IMR-90 (cell line): ENCODE data around the gene TTLL11. TPM values are rescaled to one million over a fixed set of nuclear protein-coding genes. Genes with fewer than 3 reads are reported as not detected.

Experiments used
- ATAC-seq: fragments of 200-7000 bp; cut with Tn5 transposase; 2 replicates; pipeline ENCODE4 v1.9.1; 2020; ENCODE audit warnings: low read depth, mild to moderate bottlenecking, moderate library complexity
- BruUV-seq: library from RNA; stranded (reverse); fragments of 400-500 nt; replicated peaks from 2 replicates; lab custom pipeline; 2021; lab: Mats Ljungman, UMichigan
- CTCF ChIA-PET: fragments of 300-600 bp; formaldehyde crosslinking; extraction: SDS; loops from one replicate; lab custom pipeline; 2021; ENCODE audit warnings: antibody characterized with exemption; lab: Yijun Ruan, JAX
- POLR2A ChIA-PET: fragments of 300-600 bp; sonication (Branson Sonifier 250); formaldehyde crosslinking; loops from one replicate; lab custom pipeline; 2022; ENCODE audit warnings: antibody characterized with exemption; ENCODE audit not compliant: unreplicated experiment; lab: Charles Lee
- DNase-seq: peaks from one replicate; pipeline ENCODE4 v3.0.0; 2013
- H2AFZ ChIP-seq: replicated peaks from 2 replicates; pipeline ENCODE3; 2013; ENCODE audit warnings: low read length, mild to moderate bottlenecking; ENCODE audit not compliant: poor library complexity
- H2AK5ac ChIP-seq: 2 replicates; pipeline ENCODE4 v1.6.1; 2013; ENCODE audit warnings: low read depth, low read length, inconsistent platforms
- H2AK9ac ChIP-seq: replicated peaks from 2 replicates; pipeline ENCODE3; 2013; ENCODE audit warnings: mild to moderate bottlenecking, low read depth, low read length, moderate library complexity; ENCODE audit not compliant: poor library complexity
- H2BK120ac ChIP-seq: 2 replicates; pipeline ENCODE4 v1.6.1; 2013; ENCODE audit warnings: low read depth, low read length, inconsistent platforms
- H2BK15ac ChIP-seq: 3 replicates; pipeline ENCODE4 v1.6.1; 2013; ENCODE audit warnings: low read depth, low read length, inconsistent platforms
- H2BK20ac ChIP-seq: 2 replicates; pipeline ENCODE4 v1.6.1; 2013; ENCODE audit warnings: low read depth, mild to moderate bottlenecking, inconsistent platforms, low read length, moderate library complexity
- H2BK5ac ChIP-seq: 2 replicates; pipeline ENCODE4 v1.6.1; 2013; ENCODE audit warnings: mild to moderate bottlenecking, low read depth, low read length, inconsistent platforms; ENCODE audit not compliant: poor library complexity, severe bottlenecking
- H3K14ac ChIP-seq: replicated peaks from 2 replicates; pipeline ENCODE4 v1.6.1; 2013; ENCODE audit warnings: low read depth, low read length, inconsistent platforms
- H3K18ac ChIP-seq: 2 replicates; pipeline ENCODE4 v1.6.1; 2013; ENCODE audit warnings: low read depth, low read length, control low read depth
- H3K23ac ChIP-seq: 2 replicates; pipeline ENCODE4 v1.6.1; 2013; ENCODE audit warnings: low read depth, low read length, inconsistent platforms
- H3K27ac ChIP-seq: 2 replicates; pipeline ENCODE4 v1.5.1; 2013; ENCODE audit warnings: mild to moderate bottlenecking, control low read depth, low read length; ENCODE audit not compliant: insufficient read depth
- H3K27me3 ChIP-seq: 2 replicates; pipeline ENCODE4 v1.6.1; 2013; ENCODE audit warnings: low read length; ENCODE audit not compliant: control insufficient read depth, insufficient read depth
- H3K36me3 ChIP-seq: 2 replicates; pipeline ENCODE4 v1.6.1; 2013; ENCODE audit warnings: low read length, mixed read lengths; ENCODE audit not compliant: control insufficient read depth, insufficient read depth
- H3K4ac ChIP-seq: 2 replicates; pipeline ENCODE4 v1.6.1; 2013; ENCODE audit warnings: low read depth, low read length, inconsistent platforms
- H3K4me1 ChIP-seq: 2 replicates; pipeline ENCODE4 v1.6.1; 2013; ENCODE audit warnings: low read length, mixed read lengths; ENCODE audit not compliant: control insufficient read depth, insufficient read depth
- H3K4me2 ChIP-seq: 2 replicates; pipeline ENCODE4 v1.6.1; 2013; ENCODE audit warnings: low read depth, mild to moderate bottlenecking, control low read depth, low read length, moderate library complexity
- H3K4me3 ChIP-seq: 2 replicates; pipeline ENCODE4 v1.5.1; 2013; ENCODE audit warnings: low read depth, mild to moderate bottlenecking, control low read depth, low read length, moderate library complexity; ENCODE audit not compliant: insufficient read depth
- H3K56ac ChIP-seq: 2 replicates; pipeline ENCODE4 v1.6.1; 2013; ENCODE audit warnings: low read length, inconsistent platforms; ENCODE audit not compliant: insufficient read depth; ENCODE audit errors: extremely low read depth
- H3K79me1 ChIP-seq, 2 experiments: 2 replicates each; pipeline ENCODE4 v1.6.1; 2013; ENCODE audit warnings: low read length in 2 of 2, inconsistent platforms in 1 of 2, low read depth in 1 of 2
- H3K9ac ChIP-seq: 2 replicates; pipeline ENCODE4 v1.6.1; 2013; ENCODE audit warnings: low read depth, low read length, control low read depth
- H3K9me1 ChIP-seq: 2 replicates; pipeline ENCODE4 v1.6.1; 2013; ENCODE audit warnings: low read length, inconsistent platforms; ENCODE audit not compliant: insufficient read depth
- H3K9me3 ChIP-seq: 2 replicates; pipeline ENCODE4 v1.6.1; 2013; ENCODE audit warnings: low read length; ENCODE audit not compliant: control insufficient read depth, insufficient read depth
- H4K20me1 ChIP-seq: 2 replicates; pipeline ENCODE4 v1.6.1; 2013; ENCODE audit warnings: low read length, inconsistent platforms; ENCODE audit not compliant: insufficient read depth
- H4K5ac ChIP-seq: 2 replicates; pipeline ENCODE4 v1.6.1; 2013; ENCODE audit warnings: mild to moderate bottlenecking, low read depth, low read length, control low read depth
- H4K8ac ChIP-seq, 2 experiments: 2 replicates each; pipeline ENCODE4 v1.6.1; 2013; ENCODE audit warnings: low read depth in 2 of 2, low read length in 2 of 2, control low read depth in 1 of 2, inconsistent platforms in 1 of 2
- H4K91ac ChIP-seq: 2 replicates; pipeline ENCODE4 v1.6.1; 2013; ENCODE audit warnings: low read depth, low read length, inconsistent platforms; ENCODE audit not compliant: insufficient read depth
- BHLHE40 ChIP-seq: fragments of 150-350 bp; IDR thresholded peaks from 2 replicates; pipeline ENCODE4 v1.6.1; 2016; ENCODE audit warnings: mild to moderate bottlenecking, low read depth, low read length
- CEBPB ChIP-seq: IDR thresholded peaks from 2 replicates; pipeline ENCODE4 v1.6.1; 2012; ENCODE audit warnings: low read depth, low read length, improper control_type of control experiment
- CHD1 ChIP-seq: IDR thresholded peaks from 2 replicates; pipeline ENCODE4 v1.6.1; 2012; ENCODE audit warnings: low read depth, low read length, improper control_type of control experiment
- CTCF ChIP-seq: conservative IDR thresholded peaks from 2 replicates; pipeline ENCODE4 v1.5.1; 2012; ENCODE audit warnings: mild to moderate bottlenecking, low read depth, low read length, improper control_type of control experiment
- FOS ChIP-seq: fragments of 150-350 bp; IDR thresholded peaks from 2 replicates; pipeline ENCODE4 v1.6.1; 2016; ENCODE audit warnings: low read depth, low read length
- MAFK ChIP-seq: IDR thresholded peaks from 2 replicates; pipeline ENCODE4 v1.6.1; 2012; ENCODE audit warnings: low read depth, low read length, improper control_type of control experiment
- MAZ ChIP-seq: IDR thresholded peaks from 2 replicates; pipeline ENCODE4 v1.6.1; 2012; ENCODE audit warnings: low read depth, mild to moderate bottlenecking, low read length, improper control_type of control experiment, moderate library complexity, borderline replicate concordance
- MXI1 ChIP-seq: IDR thresholded peaks from 2 replicates; pipeline ENCODE4 v1.6.1; 2012; ENCODE audit warnings: low read depth, mild to moderate bottlenecking, low read length, moderate library complexity, borderline replicate concordance
- NFE2L2 ChIP-seq: fragments of 150-350 bp; IDR thresholded peaks from 2 replicates; pipeline ENCODE4 v1.6.1; 2016; ENCODE audit warnings: low read depth, mild to moderate bottlenecking, low read length
- POLR2A ChIP-seq: IDR thresholded peaks from 2 replicates; pipeline ENCODE4 v1.6.1; 2012; ENCODE audit warnings: mild to moderate bottlenecking, low read depth, low read length
- RAD21 ChIP-seq: IDR thresholded peaks from 2 replicates; pipeline ENCODE4 v1.6.1; 2012; ENCODE audit warnings: low read length, improper control_type of control experiment
- RCOR1 ChIP-seq: IDR thresholded peaks from 2 replicates; pipeline ENCODE4 v1.6.1; 2012; ENCODE audit warnings: mild to moderate bottlenecking, low read length, improper control_type of control experiment; ENCODE audit not compliant: insufficient replicate concordance
- RFX5 ChIP-seq: IDR thresholded peaks from 2 replicates; pipeline ENCODE4 v1.8.0; 2012; ENCODE audit warnings: low read depth, mild to moderate bottlenecking, low read length, moderate library complexity
- SMC3 ChIP-seq: fragments of 150-350 bp; IDR thresholded peaks from 2 replicates; pipeline ENCODE4 v1.6.1; 2016; ENCODE audit warnings: low read depth, mild to moderate bottlenecking, antibody characterized with exemption, low read length, moderate library complexity
- USF2 ChIP-seq: fragments of 150-350 bp; IDR thresholded peaks from 2 replicates; pipeline ENCODE4 v1.6.1; 2017; ENCODE audit warnings: mild to moderate bottlenecking, antibody characterized with exemption, low read length, low read depth
- WGBS, 2 experiments: methylation state at CpG; one replicate each; pipeline versions ENCODE4 v1.1.5 to v1.1.7; 2013; ENCODE audit warnings: missing lambda C conversion rate in 2 of 2; ENCODE audit not compliant: insufficient read length in 1 of 2; ENCODE audit errors: extremely low coverage in 2 of 2; 5-methylcytosine and 5-hydroxymethylcytosine counted together
- dilution Hi-C: fragments of 300-500 bp; cut with HindIII; formaldehyde crosslinking; loops from one replicate; pipeline ENCODE4 v1.14.3; 2018; ENCODE audit warnings: low sequenced_read_pairs; ENCODE audit not compliant: unreplicated experiment
- in situ Hi-C: fragments of 300-500 bp; cut with MboI; formaldehyde crosslinking; loops from 3 replicates; pipeline ENCODE4 v1.14.3; 2019; ENCODE audit warnings: low sequenced_read_pairs, inconsistent platforms, mixed read lengths
- intact Hi-C: fragments of 100-400 bp; cut with micrococcal nuclease; formaldehyde crosslinking; loops from 2 replicates; pipeline ENCODE4 v1.10.0; 2022
- polyA plus RNA-seq, 3 experiments: library from polyadenylated mRNA; depleted of rRNA; stranded (reverse); fragments of >200 nt; gene quantifications; 2 replicates each; pipeline ENCODE4 v1.2.3, GENCODE V29; 2012; ENCODE audit warnings: low replicate concordance in 1 of 3
- total RNA-seq: library from RNA; depleted of rRNA; stranded (reverse); fragments of >200 nt; gene quantifications from 2 replicates; pipeline ENCODE4 v1.2.3, GENCODE V29; 2012

Gene TTLL11
- total and polyA plus RNA-seq, 2 of the 4 experiments (the other 2 are of a cell fraction), result 2.0 to 4.6 TPM

GRCh38 chr9:122120316-122121071, 27.4 kb upstream of the TTLL11 start (continued):
- no peak for TF ChIP-seq FOS

GRCh38 chr9:122119721-122120120, 26.6 kb upstream of the TTLL11 start:
- ChIA-PET CTCF (interaction anchor here (4.7 kb wide), 1 partner anchor 21 kb away, joined by 37 read pairs; no protein-coding TSS in a partner anchor), POLR2A (no interaction called here)
- Histone ChIP-seq H3K4me1 (no peaks in the 10 kb centered on the region), H3K4me2 (no peak overlapping the region), H3K14ac (no peak overlapping the region), H3K27ac (no peak overlapping the region), H3K4me3 (no peak overlapping the region), H3K9me1 (no peaks in the 10 kb centered on the region), H2BK5ac (no peak overlapping the region), H3K4ac (no peak overlapping the region), H4K8ac (no peak overlapping the region), H3K79me1 (no peaks in the 10 kb centered on the region), H3K18ac (no peak overlapping the region), H3K9me3 (no peaks in the 10 kb centered on the region), H2BK15ac (no peak overlapping the region), H3K36me3 (no peaks in the 10 kb centered on the region), H2BK20ac (no peak overlapping the region), H2BK120ac (no peak overlapping the region), H3K56ac (no peak overlapping the region), H4K91ac (no peak overlapping the region), H2AK5ac (no peak overlapping the region), H4K20me1 (no peaks in the 10 kb centered on the region), H3K9ac (no peak overlapping the region), H3K23ac (no peak overlapping the region), H2AK9ac (no peak overlapping the region), H2AFZ (no peak overlapping the region), H3K27me3 (peaks cover 16% of the 10 kb centered on the region), H4K5ac (no peak overlapping the region)
- no peak for DNase-seq
- dilution Hi-C loops, result no loop called here
- no peak for ATAC-seq
- BruUV-seq, result no TSS peak
- WGBS, 2 experiments, result no CpG with 5 or more reads among the region's 5 CpGs
- in situ Hi-C loops, result loop anchor here (5.0 kb wide), 3 partner anchors 233 to 693 kb away; no protein-coding TSS in a partner anchor
- intact Hi-C loops, result no loop called here
- TF ChIP-seq BHLHE40 (no peak), CHD1 (no peak), USF2 (no peak), NFE2L2 (no peak), MXI1 (no peak), MAZ (no peak), CEBPB (no peak), RFX5 (no peak), MAFK (no peak), RAD21 (no peak), POLR2A (no peak), SMC3 (no peak), RCOR1 (no peak), CTCF (no peak), FOS (no peak)
